Mesenchymal stem cell (in vitro differentiated cells and primary cell): Measurements from ENCODE around the gene MMP27.
A peak's percentile ranks its signal among the peaks of the same experiment; 100 is the strongest.

Source experiments
- DNase-seq: peaks from one replicate; pipeline ENCODE4 v3.0.0-alpha.2; 2013
- H2AFZ ChIP-seq: one replicate; pipeline ENCODE4 v1.6.1; 2013; ENCODE audit warnings: low read depth, mild to moderate bottlenecking, control low read depth, inconsistent platforms, low read length, moderate library complexity
- H2AK5ac ChIP-seq: 2 replicates; pipeline ENCODE4 v1.6.1; 2013; ENCODE audit warnings: low read length, moderate library complexity, mild to moderate bottlenecking, inconsistent platforms; ENCODE audit not compliant: severe bottlenecking
- H2BK120ac ChIP-seq: one replicate; pipeline ENCODE4 v1.6.1; 2013; ENCODE audit warnings: low read depth, mild to moderate bottlenecking, inconsistent platforms, low read length, moderate library complexity
- H2BK12ac ChIP-seq, 2 experiments: one replicate each; pipeline ENCODE4 v1.6.1; 2013; ENCODE audit warnings: inconsistent platforms in 2 of 2, low read length in 2 of 2, mild to moderate bottlenecking in 2 of 2, moderate library complexity in 2 of 2, control low read depth in 1 of 2
- H2BK15ac ChIP-seq: one replicate; pipeline ENCODE4 v1.6.1; 2013; ENCODE audit warnings: mild to moderate bottlenecking, low read depth, inconsistent platforms; ENCODE audit not compliant: poor library complexity, severe bottlenecking
- H2BK5ac ChIP-seq: 2 replicates; pipeline ENCODE4 v1.6.1; 2013; ENCODE audit warnings: low read depth, mild to moderate bottlenecking, low read length, control low read depth, inconsistent platforms; ENCODE audit not compliant: poor library complexity, severe bottlenecking
- H3K14ac ChIP-seq, 2 experiments: one replicate each; pipeline ENCODE4 v1.6.1; 2013; ENCODE audit warnings: inconsistent platforms in 2 of 2, low read length in 2 of 2, control low read depth in 1 of 2, mild to moderate bottlenecking in 1 of 2, moderate library complexity in 1 of 2
- H3K18ac ChIP-seq, 2 experiments: one replicate each; pipeline ENCODE4 v1.6.1; 2013; ENCODE audit warnings: inconsistent platforms in 2 of 2, low read length in 2 of 2, control low read depth in 1 of 2, low read depth in 1 of 2, mild to moderate bottlenecking in 1 of 2
- H3K23ac ChIP-seq, 2 experiments: one replicate each; pipeline ENCODE4 v1.6.1; 2013; ENCODE audit warnings: inconsistent platforms in 2 of 2, low read length in 2 of 2, mild to moderate bottlenecking in 2 of 2, moderate library complexity in 2 of 2, control low read depth in 1 of 2
- H3K27ac ChIP-seq: 2 replicates; pipeline ENCODE4 v1.5.1; 2013; ENCODE audit warnings: mild to moderate bottlenecking, moderate library complexity, low read length, control low read depth, inconsistent platforms; ENCODE audit not compliant: poor library complexity, severe bottlenecking
- H3K27me3 ChIP-seq, 2 experiments: 2 replicates each; pipeline versions ENCODE4 v1.6.1 to v1.7.0; 2013; ENCODE audit warnings: low read length in 2 of 2, mild to moderate bottlenecking in 2 of 2, moderate library complexity in 2 of 2, control low read depth in 1 of 2, inconsistent platforms in 1 of 2; ENCODE audit not compliant: control insufficient read depth in 1 of 2, insufficient read depth in 1 of 2
- H3K36me3 ChIP-seq, 2 experiments: 2 replicates each; pipeline versions ENCODE4 v1.6.1 to v1.7.0; 2013; ENCODE audit warnings: low read length in 2 of 2, control low read depth in 1 of 2, inconsistent platforms in 1 of 2, low read depth in 1 of 2, mild to moderate bottlenecking in 1 of 2; ENCODE audit not compliant: insufficient read depth in 2 of 2, control insufficient read depth in 1 of 2
- H3K4ac ChIP-seq, 2 experiments: one replicate each; pipeline ENCODE4 v1.6.1; 2013; ENCODE audit warnings: inconsistent platforms in 2 of 2, low read length in 2 of 2, mild to moderate bottlenecking in 2 of 2, moderate library complexity in 2 of 2, control low read depth in 1 of 2, low read depth in 1 of 2
- H3K4me1 ChIP-seq: 2 replicates; pipeline ENCODE4 v1.6.1; 2013; ENCODE audit warnings: low read depth, low read length, control low read depth; ENCODE audit not compliant: control insufficient read depth, insufficient read depth
- H3K4me2 ChIP-seq: 2 replicates; pipeline ENCODE4 v1.6.1; 2013; ENCODE audit warnings: low read length, mild to moderate bottlenecking, inconsistent platforms; ENCODE audit not compliant: poor library complexity, severe bottlenecking
- H3K4me3 ChIP-seq, 2 experiments: 2 replicates each; pipeline versions ENCODE4 v1.5.1 to v1.7.0; 2013; ENCODE audit warnings: low read length in 2 of 2, mild to moderate bottlenecking in 2 of 2, control low read depth in 1 of 2, low read depth in 1 of 2; ENCODE audit not compliant: insufficient read depth in 1 of 2
- H3K79me1 ChIP-seq: replicated peaks from 2 replicates; pipeline ENCODE4 v1.6.1; 2013; ENCODE audit warnings: mild to moderate bottlenecking, control low read depth, low read length, inconsistent platforms; ENCODE audit not compliant: poor library complexity, severe bottlenecking
- H3K9ac ChIP-seq: 2 replicates; pipeline ENCODE4 v1.7.0; 2013; ENCODE audit warnings: mild to moderate bottlenecking, low read length, moderate library complexity
- H3K9me3 ChIP-seq: 2 replicates; pipeline ENCODE4 v1.7.0; 2013; ENCODE audit warnings: mild to moderate bottlenecking, low read length; ENCODE audit not compliant: control insufficient read depth
- H4K8ac ChIP-seq: one replicate; pipeline ENCODE4 v1.6.1; 2013; ENCODE audit warnings: inconsistent platforms, mild to moderate bottlenecking, low read length, moderate library complexity
- H4K91ac ChIP-seq: one replicate; pipeline ENCODE4 v1.6.1; 2013; ENCODE audit warnings: mild to moderate bottlenecking, low read length, inconsistent platforms
- WGBS: methylation state at CpG from one replicate; pipeline ENCODE4 v1.1.7; 2013; ENCODE audit warnings: mixed read lengths; 5-methylcytosine and 5-hydroxymethylcytosine counted together

Gene MMP27

DNA sequence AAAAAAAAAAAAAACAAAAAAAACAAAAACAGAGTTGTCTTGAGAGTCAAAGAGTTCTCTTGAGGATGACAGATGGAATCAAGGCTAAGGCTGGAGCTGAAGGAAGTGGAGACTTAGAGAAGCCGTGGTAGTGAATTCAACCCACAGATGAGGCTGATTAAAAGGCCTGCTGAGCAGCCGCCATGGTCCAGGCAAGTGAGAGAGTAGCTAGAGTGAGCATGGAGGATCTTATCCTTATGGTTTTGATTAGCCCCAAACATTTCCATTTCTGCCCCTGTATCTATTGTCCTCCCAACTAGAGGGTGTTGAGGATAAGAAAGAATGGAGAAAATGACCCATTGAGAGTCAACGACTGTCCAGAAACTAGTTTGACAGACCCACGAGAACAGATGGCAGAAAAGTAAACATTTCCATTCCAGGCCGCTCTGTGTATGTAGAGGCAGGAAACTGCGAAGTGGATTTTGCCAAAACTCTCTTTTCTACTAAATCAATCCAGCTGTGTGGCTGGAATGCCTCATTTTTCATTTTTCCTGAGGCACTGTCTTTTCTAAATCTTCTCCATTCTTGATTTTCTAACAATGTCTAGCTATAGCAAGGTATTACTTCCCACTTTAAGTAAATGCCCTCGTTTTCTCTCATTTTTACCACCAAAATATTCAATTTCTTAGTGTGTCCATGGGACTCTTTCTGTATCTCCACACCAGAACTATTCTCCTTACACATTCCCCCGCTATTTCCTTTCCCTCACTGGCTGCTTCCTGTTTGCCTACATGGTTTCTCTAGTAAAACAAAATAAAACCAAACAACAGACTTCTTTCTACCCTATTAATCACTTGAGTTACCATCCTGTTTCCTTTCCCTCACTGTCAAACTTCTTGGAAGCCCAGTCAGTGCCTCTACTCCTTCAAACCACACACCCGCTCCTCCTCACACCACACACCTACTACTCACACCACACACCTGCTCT is 24.6 kb upstream of the MMP27 start:
- no peak overlapping the region for H3K4me2 ChIP-seq
- no peaks in the 10 kb centered on the region for H3K36me3 ChIP-seq
- peak overlapping the region in 1 of 2 experiments; percentile 31 for H3K14ac ChIP-seq
- no peak overlapping the region for H3K27ac ChIP-seq
- DNase-seq: peak; percentile 71
- peak overlapping the region; percentile 83 for H4K8ac ChIP-seq
- H3K9ac ChIP-seq: peak overlapping the region; percentile 56
- H2BK5ac ChIP-seq: no peak overlapping the region
- no peaks in the 10 kb centered on the region for H3K4me1 ChIP-seq
- H2AK5ac ChIP-seq: no peak overlapping the region
- H3K4me3 ChIP-seq: no peak overlapping the region
- H2BK120ac ChIP-seq: peak overlapping the region; percentile 27
- peak overlapping the region; percentile 81 to 84 for H3K18ac ChIP-seq
- no peaks in the 10 kb centered on the region for H3K79me1 ChIP-seq
- H4K91ac ChIP-seq: peak overlapping the region; percentile 95
- H3K4ac ChIP-seq: peak overlapping the region in 1 of 2 experiments; percentile 61
- no peak overlapping the region for H2AFZ ChIP-seq
- no peak overlapping the region for H3K23ac ChIP-seq
- H2BK12ac ChIP-seq: peak overlapping the region; percentile 75 to 93
- no peak overlapping the region for H2BK15ac ChIP-seq
- no peaks in the 10 kb centered on the region for H3K9me3 ChIP-seq
- H3K27me3 ChIP-seq: peaks cover 0 to 3% of the 10 kb centered on the region in 2 experiments
- 25% methylated on average over 9 of the region's 9 CpGs for WGBS

DNA sequence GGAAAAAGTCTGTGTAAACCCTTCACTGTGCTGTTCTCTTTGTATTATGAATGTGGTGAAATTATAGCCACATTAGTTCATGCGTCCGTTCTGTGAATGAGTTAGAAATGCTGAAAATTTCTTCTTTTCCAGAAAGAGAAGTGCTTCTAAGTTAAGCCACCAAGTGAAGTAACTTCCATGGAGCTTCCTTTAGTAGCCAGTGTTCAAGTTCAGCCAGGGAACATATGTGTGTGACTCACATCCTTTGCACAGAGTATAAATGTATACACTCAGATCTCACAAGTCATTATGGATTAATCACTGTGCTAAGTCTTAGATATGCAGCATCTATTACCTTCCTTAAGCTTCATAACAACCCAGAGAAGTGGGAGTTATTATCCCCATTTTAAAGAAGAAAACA is 22.3 kb upstream of the MMP27 start:
- no peak overlapping the region for H3K4me2 ChIP-seq
- no peaks in the 10 kb centered on the region for H3K36me3 ChIP-seq
- H3K14ac ChIP-seq: no peak overlapping the region
- no peak overlapping the region for H2BK15ac ChIP-seq
- H4K8ac ChIP-seq: no peak overlapping the region
- no peak overlapping the region for H2BK12ac ChIP-seq
- H2BK5ac ChIP-seq: no peak overlapping the region
- no peak overlapping the region for H2AK5ac ChIP-seq
- H3K4me1 ChIP-seq: no peaks in the 10 kb centered on the region
- DNase-seq: peak; percentile 86
- H3K4ac ChIP-seq: no peak overlapping the region
- no peak overlapping the region for H2AFZ ChIP-seq
- H3K27ac ChIP-seq: no peak overlapping the region
- no peaks in the 10 kb centered on the region for H3K9me3 ChIP-seq
- H3K4me3 ChIP-seq: no peak overlapping the region
- no peak overlapping the region for H3K23ac ChIP-seq
- H3K27me3 ChIP-seq: peaks cover 0 to 3% of the 10 kb centered on the region in 2 experiments
- H4K91ac ChIP-seq: no peak overlapping the region
- H2BK120ac ChIP-seq: no peak overlapping the region
- H3K18ac ChIP-seq: no peak overlapping the region
- no peak overlapping the region for H3K9ac ChIP-seq
- no peaks in the 10 kb centered on the region for H3K79me1 ChIP-seq
- 14% methylated on average over 2 of the region's 2 CpGs for WGBS

DNA sequence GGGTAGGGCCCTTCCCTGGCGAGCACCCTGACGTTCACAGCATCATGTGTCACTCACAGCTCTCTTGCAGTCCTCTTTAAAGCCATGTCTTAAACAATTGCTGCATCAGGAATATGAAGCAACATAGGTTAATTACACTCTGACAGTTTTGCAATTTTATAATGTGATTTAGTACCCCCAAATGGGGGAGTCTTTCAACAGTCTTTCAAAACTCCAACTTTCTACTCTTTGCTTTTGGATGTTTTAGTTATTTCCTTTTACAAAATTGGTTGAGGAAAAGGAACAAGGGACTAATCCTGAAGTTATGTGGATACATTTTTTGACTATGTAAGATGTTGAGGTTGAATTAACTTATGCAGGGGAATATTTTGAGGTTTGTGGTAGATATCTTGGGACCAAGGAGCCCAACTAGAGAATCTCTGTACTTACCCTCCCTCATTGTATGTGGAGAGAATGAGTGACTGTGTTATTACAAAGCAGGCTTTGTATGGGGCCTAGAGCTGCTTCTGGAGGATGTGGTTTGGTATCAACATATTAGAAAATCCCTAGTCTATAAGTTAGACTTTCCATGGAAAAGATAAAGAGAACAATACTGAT is 19.4 kb upstream of the MMP27 start, which contains the start of gene MMP8:
Gene MMP8 (minus strand): TSS at position 51 of the 597 bp plus-strand sequence. CDS start 99 bp downstream, outside the sequence.
- Histone ChIP-seq H2AFZ (no peak within 1 kb of the TSS), H2BK5ac (no peak within 1 kb of the TSS), H3K36me3 (no peaks in the 10 kb centered on the region), H3K79me1 (no peaks in the 10 kb centered on the region), H3K4ac (no peak within 1 kb of the TSS), H3K14ac (no peak within 1 kb of the TSS), H3K4me2 (no peak within 1 kb of the TSS), H3K18ac (peak within 1 kb of the TSS in 1 of 2 experiments; percentile 18), H2BK15ac (no peak within 1 kb of the TSS), H3K23ac (no peak within 1 kb of the TSS), H2BK120ac (no peak within 1 kb of the TSS), H3K4me3 (no peak within 1 kb of the TSS), H3K27me3 (no peaks in the 10 kb centered on the region), H3K27ac (no peak within 1 kb of the TSS), H4K91ac (no peak within 1 kb of the TSS), H4K8ac (no peak within 1 kb of the TSS), H3K4me1 (no peaks in the 10 kb centered on the region), H2BK12ac (no peak within 1 kb of the TSS), H3K9ac (no peak within 1 kb of the TSS), H3K9me3 (no peaks in the 10 kb centered on the region), H2AK5ac (no peak within 1 kb of the TSS)
- no peak for DNase-seq
- WGBS: 47% methylated on average over 2 of the region's 2 CpGs

DNA sequence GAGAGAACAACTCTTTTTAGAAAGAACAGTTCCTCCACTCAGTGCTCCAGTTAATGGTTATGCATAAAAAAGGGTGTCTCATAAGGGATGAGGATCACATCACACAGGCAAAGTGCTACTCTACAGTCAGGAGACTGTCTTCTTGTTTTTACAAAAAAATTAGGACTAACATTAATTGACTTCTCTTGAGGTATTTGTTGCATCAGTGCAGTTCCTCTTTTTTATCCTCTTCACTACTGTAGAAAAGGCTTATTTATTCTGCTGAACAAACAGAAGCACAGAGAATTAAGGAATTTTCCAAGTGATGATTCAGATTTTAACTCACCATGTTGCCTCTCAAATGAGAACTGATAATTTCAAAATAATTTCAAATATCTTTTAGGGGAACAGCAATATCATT is 17.3 kb upstream of the MMP27 start:
- H3K4me3 ChIP-seq: no peak overlapping the region
- H3K4me1 ChIP-seq: no peaks in the 10 kb centered on the region
- H2AFZ ChIP-seq: no peak overlapping the region
- no peak overlapping the region for H3K4me2 ChIP-seq
- H2BK12ac ChIP-seq: no peak overlapping the region
- no peak overlapping the region for H2AK5ac ChIP-seq
- H3K9me3 ChIP-seq: peaks cover 3% of the 10 kb centered on the region
- no peak overlapping the region for H3K23ac ChIP-seq
- H3K79me1 ChIP-seq: no peaks in the 10 kb centered on the region
- H3K18ac ChIP-seq: no peak overlapping the region
- H2BK120ac ChIP-seq: no peak overlapping the region
- H3K14ac ChIP-seq: no peak overlapping the region
- H4K91ac ChIP-seq: no peak overlapping the region
- H3K27ac ChIP-seq: no peak overlapping the region
- DNase-seq: no peak
- H2BK15ac ChIP-seq: no peak overlapping the region
- no peak overlapping the region for H4K8ac ChIP-seq
- H3K27me3 ChIP-seq: no peaks in the 10 kb centered on the region
- H2BK5ac ChIP-seq: no peak overlapping the region
- H3K36me3 ChIP-seq: no peaks in the 10 kb centered on the region
- no peak overlapping the region for H3K4ac ChIP-seq
- H3K9ac ChIP-seq: no peak overlapping the region
